Activated T-cell treated with anti-CD3 and anti-CD28 coated beads, Interleukin-2, amount 50 U/mL, for 48 hours (primary cell): Measurements from ENCODE around the gene TBCD.

Experiments used
- DNase-seq, 2 experiments: peaks; one replicate each; pipeline ENCODE4 v3.0.0-alpha.2; 2020

The TBCD gene

GRCh38 chr17:82793974-82794630 lies 42.2 kb downstream of the TBCD start:
- DNase-seq = no peak

- DNase-seq = no peak
Observed at GRCh38 chr17:82794781-82795482, 43.1 kb downstream of the TBCD start.

- DNase-seq = no peak
Observed at GRCh38 chr17:82795615-82796014, 43.8 kb downstream of the TBCD start.

DNA sequence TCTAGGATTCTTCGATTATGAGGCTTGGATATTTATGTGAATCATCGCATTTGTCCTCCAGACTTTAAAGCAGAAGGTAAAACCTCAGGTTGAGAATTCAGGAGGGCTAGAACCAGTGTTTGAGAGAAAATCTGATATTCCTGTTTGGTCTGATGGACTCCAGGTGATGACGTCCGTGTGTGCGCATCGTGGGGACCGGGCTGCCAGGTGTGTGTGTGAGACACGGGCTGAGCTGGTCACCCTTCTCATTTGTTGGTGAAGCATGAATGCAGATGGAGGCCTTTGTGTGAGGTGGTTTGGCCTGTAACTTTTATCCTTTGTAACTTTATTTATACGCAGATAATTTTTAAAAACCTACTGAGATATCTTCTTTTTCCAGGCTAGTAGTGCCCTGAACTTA lies 45.2 kb downstream of the TBCD start:
- DNase-seq = no peak

GRCh38 chr17:82798752-82799151 lies 46.9 kb downstream of the TBCD start:
- DNase-seq = no peak

DNA sequence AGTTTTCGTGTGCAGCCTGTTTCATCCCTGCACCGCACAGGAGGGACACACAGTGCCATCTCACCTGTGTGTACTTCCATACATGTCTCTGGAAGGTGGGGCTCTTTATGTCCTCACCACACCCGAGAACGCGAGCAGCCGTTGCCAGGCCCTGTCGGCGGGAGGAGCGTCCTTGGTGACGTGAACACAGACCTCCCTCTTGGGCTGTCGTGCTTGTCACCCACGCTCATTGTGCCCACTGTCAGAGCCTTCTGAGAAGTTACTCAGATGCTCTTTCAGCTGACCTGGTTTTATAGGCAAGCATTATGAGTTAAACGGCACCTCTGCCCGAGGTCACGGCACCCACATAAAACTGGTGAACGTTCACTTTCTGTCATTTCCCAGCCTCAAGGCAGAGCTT lies 47.7 kb downstream of the TBCD start:
- DNase-seq = no peak

GRCh38 chr17:82800885-82801284 lies 49.0 kb downstream of the TBCD start:
- no peak for DNase-seq

DNA sequence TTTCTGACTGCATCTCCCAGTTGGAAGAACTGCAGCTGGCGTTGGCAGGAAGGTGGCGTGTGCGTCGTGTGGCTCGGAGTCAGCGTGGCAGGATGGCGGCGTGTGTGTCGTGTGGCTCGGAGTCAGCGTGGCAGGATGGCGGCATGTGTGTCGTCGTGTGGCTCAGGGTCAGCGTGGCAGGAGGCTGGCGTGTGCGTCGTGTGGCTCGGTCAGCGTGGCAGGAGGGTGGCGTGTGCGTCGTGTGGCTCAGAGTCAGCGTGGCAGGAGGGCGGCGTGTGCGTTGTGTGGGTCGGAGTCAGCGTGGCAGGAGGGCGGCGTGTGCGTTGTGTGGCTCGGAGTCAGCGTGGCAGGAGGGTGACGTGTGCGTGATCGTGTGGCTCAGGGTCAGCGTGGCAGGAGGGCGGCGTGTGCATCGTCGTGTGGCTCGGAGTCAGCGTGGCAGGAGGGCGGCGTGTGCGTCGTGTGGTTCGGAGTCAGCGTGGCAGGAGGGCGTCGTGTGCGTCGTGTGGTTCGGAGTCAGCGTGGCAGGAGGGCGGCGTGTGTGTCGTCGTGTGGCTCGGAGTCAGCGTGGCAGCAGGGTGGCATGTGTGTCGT lies 49.6 kb downstream of the TBCD start:
- no peak for DNase-seq

GRCh38 chr17:82802075-82802780 lies 50.4 kb downstream of the TBCD start:
- DNase-seq = no peak

DNA sequence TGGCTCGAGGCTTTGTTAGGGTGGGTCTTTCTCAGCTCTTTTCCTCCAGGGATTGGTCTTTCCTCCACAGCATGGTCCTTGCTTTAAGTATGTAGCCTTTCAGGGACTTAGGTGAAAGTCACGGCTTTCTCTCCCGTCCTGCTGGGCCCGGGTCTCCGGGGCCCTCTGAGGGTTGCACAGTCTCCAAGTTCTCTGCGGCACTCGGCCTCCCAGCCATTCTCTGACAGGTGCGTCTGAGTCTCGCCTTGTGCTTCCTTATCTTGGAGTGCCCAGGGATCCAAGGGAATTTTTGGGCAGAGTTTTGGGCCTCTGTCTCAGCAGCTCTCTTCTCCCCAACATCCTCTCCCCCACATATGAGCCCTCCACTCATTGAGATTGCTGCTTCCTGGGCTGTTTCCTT lies 51.3 kb downstream of the TBCD start:
- no peak for DNase-seq

- DNase-seq = no peak
Observed at GRCh38 chr17:82803606-82804005, 51.7 kb downstream of the TBCD start.

DNA sequence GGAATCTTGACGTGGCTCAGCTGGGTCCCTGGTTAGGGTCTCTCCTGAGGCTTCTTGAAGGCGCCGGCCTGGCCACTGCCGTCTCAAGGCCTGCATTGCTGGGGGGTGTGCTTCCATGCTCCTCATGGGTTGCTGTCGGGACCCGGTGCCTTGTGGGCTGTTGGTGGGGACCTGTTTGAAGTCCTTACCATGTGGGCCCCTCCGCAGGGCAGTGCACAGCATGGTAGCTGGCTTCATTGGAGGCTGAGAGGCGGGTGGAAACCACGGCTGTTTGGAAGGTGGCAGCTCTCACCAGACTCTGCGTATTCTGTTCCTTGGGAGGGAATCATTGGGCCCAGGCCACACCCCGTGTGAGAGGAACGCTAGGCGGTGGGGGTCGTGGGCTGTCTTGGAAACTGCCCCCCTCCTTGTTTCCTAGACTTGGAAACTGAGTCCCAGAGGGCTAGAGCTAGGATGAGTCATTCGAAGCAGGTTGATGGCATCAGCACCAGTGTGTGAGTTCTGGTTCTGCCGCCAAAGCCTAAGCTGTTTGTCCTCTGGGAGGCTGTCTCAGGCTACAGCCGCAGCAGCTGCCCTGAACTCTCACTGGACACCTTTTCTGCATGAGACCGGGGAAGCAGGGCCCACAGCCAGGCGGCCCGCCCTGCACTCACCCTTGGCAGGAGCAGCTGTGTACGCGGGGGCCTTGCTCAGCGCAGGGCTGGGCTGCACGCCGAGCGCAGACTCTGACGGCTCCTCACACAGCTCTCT lies 52.8 kb downstream of the TBCD start:
- no peak for DNase-seq

DNA sequence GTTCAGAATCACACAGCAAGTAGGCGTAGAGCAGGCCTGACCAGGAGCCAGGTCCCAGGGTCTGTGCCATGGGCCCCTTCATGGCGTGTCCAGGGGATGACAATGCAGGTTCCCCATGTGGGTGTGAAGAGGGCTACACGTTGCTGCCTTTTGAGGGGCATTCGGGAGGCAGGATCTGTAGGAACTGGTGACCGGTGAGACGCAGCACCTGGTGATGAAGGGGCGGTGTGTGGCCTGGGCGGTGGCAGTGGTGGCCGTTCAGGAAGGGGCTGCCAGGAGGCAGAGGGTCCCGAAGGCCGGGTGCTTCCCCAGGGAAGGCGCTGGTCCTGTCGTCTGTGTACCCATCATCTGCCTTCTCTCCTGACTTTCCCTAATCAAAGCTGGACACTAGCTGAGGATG lies 53.4 kb downstream of the TBCD start:
- DNase-seq = no peak

DNA sequence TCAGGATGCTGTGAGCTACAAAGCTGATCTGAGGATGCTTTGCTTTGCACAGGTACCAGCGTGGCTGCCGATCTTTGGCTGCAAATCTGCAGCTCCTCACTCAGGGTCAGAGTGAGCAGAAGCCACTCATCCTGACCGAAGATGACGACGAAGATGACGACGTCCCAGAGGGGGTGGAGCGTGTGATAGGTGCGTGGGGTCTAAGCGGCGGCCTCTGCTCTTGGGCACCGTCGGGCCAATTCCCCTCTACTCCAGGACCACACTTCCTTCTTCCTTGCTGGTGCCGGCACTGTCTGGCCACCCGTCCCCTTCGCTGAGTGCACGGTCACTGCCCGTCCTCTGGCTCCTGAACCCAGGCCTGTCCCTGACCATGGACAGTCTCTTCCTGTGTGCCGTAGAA lies 54.0 kb downstream of the TBCD start:
- no peak for DNase-seq

DNA sequence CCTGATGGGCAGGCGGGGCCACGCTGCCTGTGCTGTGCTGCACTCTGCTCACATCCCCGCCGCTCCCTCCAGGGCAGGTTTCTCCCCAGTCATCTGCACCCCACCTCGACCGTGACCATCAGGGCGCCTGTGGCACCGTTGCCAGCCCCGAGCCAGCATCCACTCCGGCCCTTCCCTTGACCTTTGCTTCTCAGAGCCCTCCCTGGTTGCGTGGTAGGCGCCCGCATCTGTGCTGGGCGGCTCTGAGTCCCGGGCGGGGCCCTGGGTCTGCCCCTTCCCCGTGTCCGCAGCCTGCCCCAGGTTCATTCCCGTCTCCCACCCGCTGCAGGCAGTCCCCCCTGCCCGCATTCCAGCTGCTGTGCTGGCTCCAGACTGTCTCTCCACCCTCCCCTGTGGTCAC lies 54.8 kb downstream of the TBCD start:
- no peak for DNase-seq

GRCh38 chr17:82807101-82807500 lies 55.2 kb downstream of the TBCD start:
- DNase-seq = no peak

DNA sequence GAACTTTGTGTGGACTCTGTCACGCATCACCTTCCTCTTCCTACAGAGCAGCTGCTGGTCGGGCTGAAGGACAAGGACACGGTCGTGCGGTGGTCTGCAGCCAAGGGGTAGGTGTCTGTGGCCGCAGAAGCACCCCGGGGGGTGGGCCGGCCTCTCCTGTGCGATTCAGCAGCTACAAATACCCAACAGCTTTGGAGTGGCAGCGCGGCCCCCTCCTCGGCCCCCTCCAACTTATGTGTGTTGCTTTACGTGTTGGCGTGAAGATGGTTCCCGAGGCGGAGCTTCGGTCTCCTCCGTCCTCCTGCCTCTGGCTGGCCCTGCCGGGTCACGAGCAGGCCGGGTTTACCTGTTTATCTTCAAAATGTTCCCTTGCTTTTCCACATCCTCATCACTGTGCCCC lies 55.7 kb downstream of the TBCD start:
- DNase-seq = no peak

- no peak for DNase-seq
Observed at GRCh38 chr17:82808006-82808405, 56.1 kb downstream of the TBCD start.

DNA sequence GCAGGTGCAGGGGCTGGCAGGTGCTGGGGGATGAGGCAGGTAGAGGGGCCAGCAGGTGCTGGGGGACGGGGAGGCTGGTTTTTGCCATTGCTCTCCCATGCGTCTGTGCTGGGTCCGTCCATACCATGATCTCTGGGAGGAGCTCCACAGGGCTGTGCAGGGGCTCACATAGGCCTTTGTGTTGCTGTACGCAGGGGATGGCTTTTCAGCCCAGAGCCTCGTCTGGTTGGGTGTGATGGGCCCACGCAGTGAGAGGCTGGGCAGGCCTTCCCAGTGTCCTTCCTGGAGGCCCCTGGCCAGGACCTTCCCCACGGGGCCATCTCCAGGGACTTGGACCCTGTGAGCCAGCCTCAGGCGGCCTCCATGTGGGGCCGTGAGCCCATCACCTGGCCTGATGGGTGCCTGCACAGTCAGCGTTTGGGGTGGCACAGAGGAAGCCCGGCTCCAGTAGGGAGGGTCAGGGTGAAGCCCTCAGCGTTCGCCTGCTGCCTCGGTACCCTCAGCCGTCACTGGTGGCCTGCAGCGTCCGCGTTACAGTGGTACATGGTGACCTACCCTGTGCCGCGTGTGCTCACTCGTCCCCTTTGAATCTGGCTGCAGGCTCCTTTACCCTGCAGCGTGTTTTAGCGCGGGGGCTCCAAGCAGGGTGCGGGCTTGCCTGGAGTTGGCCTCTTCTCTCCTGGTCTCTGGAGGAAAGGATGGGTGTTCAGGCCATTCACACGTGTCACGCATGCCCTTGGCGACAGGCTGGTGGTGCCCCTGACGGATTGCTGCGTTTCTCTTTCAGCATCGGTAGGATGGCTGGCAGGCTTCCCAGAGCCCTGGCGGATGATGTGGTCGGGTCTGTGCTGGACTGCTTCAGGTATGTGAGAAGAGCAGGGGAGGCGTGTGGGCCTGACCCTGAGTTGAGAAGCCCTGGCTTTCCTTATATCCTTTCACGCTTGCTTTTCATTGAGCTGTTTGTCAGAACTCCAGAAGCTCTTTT lies 57.3 kb downstream of the TBCD start:
- DNase-seq = no peak

- DNase-seq = no peak
Observed at GRCh38 chr17:82810644-82811430, 59.0 kb downstream of the TBCD start.

DNA sequence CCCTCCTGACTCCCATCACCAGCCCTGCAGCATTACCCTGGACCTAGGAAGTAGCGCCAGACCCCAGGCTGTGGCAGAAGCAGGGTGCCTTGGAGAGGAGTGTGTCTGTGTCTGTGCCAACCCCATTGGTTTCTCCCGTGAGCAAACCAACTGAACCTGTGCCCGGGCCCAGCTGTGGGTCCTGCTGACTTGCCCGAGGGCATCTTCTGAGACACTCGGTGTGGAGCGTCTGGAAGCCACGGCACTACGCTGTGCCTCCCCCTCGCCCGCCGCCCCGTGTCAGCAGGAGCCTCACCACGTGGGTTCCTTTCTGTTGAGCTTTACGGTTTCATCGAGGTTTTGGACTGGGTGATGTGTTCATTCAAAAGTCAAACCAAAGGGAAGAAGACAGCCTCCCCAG lies 60.2 kb downstream of the TBCD start:
- DNase-seq = no peak
